Activated naive CD8-positive, alpha-beta T cell treated with anti-CD3 and anti-CD28 coated beads for 36 hours (primary cell): ENCODE results near the gene HAUS7. TPM values are rescaled to one million over a fixed set of nuclear protein-coding genes. Genes with fewer than 3 reads are reported as not detected.

Source experiments
- DNase-seq: peaks from one replicate; pipeline ENCODE4 v3.0.0; 2021
- H3K27ac Mint-ChIP-seq: one replicate; pipeline ENCODE4 v1.8.0; 2022; ENCODE audit warnings: mild to moderate bottlenecking, moderate library complexity, mixed read lengths
- H3K27me3 Mint-ChIP-seq: one replicate; pipeline ENCODE4 v1.8.0; 2022; ENCODE audit warnings: mild to moderate bottlenecking, mixed read lengths
- H3K36me3 Mint-ChIP-seq: one replicate; pipeline ENCODE4 v1.8.0; 2021; ENCODE audit warnings: mild to moderate bottlenecking, mixed read lengths
- H3K4me1 Mint-ChIP-seq: one replicate; pipeline ENCODE4 v1.8.0; 2021; ENCODE audit warnings: mixed read lengths
- H3K4me3 Mint-ChIP-seq: one replicate; pipeline ENCODE4 v1.8.0; 2022; ENCODE audit warnings: mild to moderate bottlenecking, moderate library complexity, mixed read lengths
- H3K9me3 Mint-ChIP-seq: one replicate; pipeline ENCODE4 v1.8.0; 2022; ENCODE audit warnings: mixed read lengths
- total RNA-seq, 2 experiments: library from RNA; stranded (reverse); gene quantifications; one replicate each; pipeline ENCODE4 v1.2.3, GENCODE V29; 2021

HAUS7 gene
- total RNA-seq, 2 experiments from 2014 or later: 66.4 to 67.2 TPM

- no peak for DNase-seq
- H3K27me3 Mint-ChIP-seq: no peaks in the 10 kb centered on the region
- H3K4me3 Mint-ChIP-seq: no peak overlapping the region
- no peaks in the 10 kb centered on the region for H3K9me3 Mint-ChIP-seq
- no peaks in the 10 kb centered on the region for H3K4me1 Mint-ChIP-seq
- H3K36me3 Mint-ChIP-seq: no peaks in the 10 kb centered on the region
- no peak overlapping the region for H3K27ac Mint-ChIP-seq
Measured at GRCh38 chrX:153430796-153431195, 39.6 kb downstream of the HAUS7 start.

- Mint-ChIP-seq H3K27me3 (no peaks in the 10 kb centered on the region), H3K27ac (no peak overlapping the region), H3K4me1 (no peaks in the 10 kb centered on the region), H3K9me3 (no peaks in the 10 kb centered on the region), H3K4me3 (no peak overlapping the region), H3K36me3 (no peaks in the 10 kb centered on the region)
- no peak for DNase-seq
Measured at GRCh38 chrX:153426204-153426603, 44.2 kb downstream of the HAUS7 start.

- H3K4me1 Mint-ChIP-seq: no peaks in the 10 kb centered on the region
- no peaks in the 10 kb centered on the region for H3K9me3 Mint-ChIP-seq
- H3K4me3 Mint-ChIP-seq: no peak overlapping the region
- DNase-seq: no peak
- H3K27ac Mint-ChIP-seq: no peak overlapping the region
- no peaks in the 10 kb centered on the region for H3K36me3 Mint-ChIP-seq
- no peaks in the 10 kb centered on the region for H3K27me3 Mint-ChIP-seq
Measured at GRCh38 chrX:153423652-153424051, 46.7 kb downstream of the HAUS7 start.

- Mint-ChIP-seq H3K27me3 (no peaks in the 10 kb centered on the region), H3K27ac (no peak overlapping the region), H3K9me3 (no peaks in the 10 kb centered on the region), H3K4me3 (no peak overlapping the region), H3K4me1 (no peaks in the 10 kb centered on the region), H3K36me3 (no peaks in the 10 kb centered on the region)
- DNase-seq: no peak
Measured at GRCh38 chrX:153421856-153422255, 48.5 kb downstream of the HAUS7 start.

- H3K4me1 Mint-ChIP-seq: no peaks in the 10 kb centered on the region
- no peak for DNase-seq
- no peak overlapping the region for H3K27ac Mint-ChIP-seq
- H3K27me3 Mint-ChIP-seq: no peaks in the 10 kb centered on the region
- H3K4me3 Mint-ChIP-seq: no peak overlapping the region
- H3K36me3 Mint-ChIP-seq: no peaks in the 10 kb centered on the region
- no peaks in the 10 kb centered on the region for H3K9me3 Mint-ChIP-seq
Measured at GRCh38 chrX:153420851-153421599, 49.4 kb downstream of the HAUS7 start.

- Mint-ChIP-seq H3K36me3 (no peaks in the 10 kb centered on the region), H3K9me3 (no peaks in the 10 kb centered on the region), H3K27me3 (no peaks in the 10 kb centered on the region), H3K27ac (no peak overlapping the region), H3K4me1 (no peaks in the 10 kb centered on the region), H3K4me3 (no peak overlapping the region)
- DNase-seq: no peak
Measured at GRCh38 chrX:153417637-153418036, 52.7 kb downstream of the HAUS7 start.

GRCh38 chrX:153416781-153417450 is 53.5 kb downstream of the HAUS7 start:
- H3K4me1 Mint-ChIP-seq: peaks cover 5% of the 10 kb centered on the region
- H3K27ac Mint-ChIP-seq: no peak overlapping the region

GRCh38 chrX:153414856-153415510 is 55.4 kb downstream of the HAUS7 start:
- Mint-ChIP-seq H3K27ac (no peak overlapping the region), H3K27me3 (no peaks in the 10 kb centered on the region), H3K4me1 (peaks cover 7% of the 10 kb centered on the region), H3K36me3 (no peaks in the 10 kb centered on the region), H3K4me3 (no peak overlapping the region), H3K9me3 (no peaks in the 10 kb centered on the region)
- no peak for DNase-seq

More at GRCh38 chrX:153416781-153417450, 53.5 kb downstream of the HAUS7 start:
- no peak for DNase-seq
- Mint-ChIP-seq H3K27me3 (no peaks in the 10 kb centered on the region), H3K36me3 (no peaks in the 10 kb centered on the region), H3K9me3 (no peaks in the 10 kb centered on the region), H3K4me3 (no peak overlapping the region)

GRCh38 chrX:153413731-153414130 is 56.6 kb downstream of the HAUS7 start:
- Mint-ChIP-seq H3K4me3 (no peak overlapping the region), H3K27me3 (no peaks in the 10 kb centered on the region), H3K4me1 (peaks cover 7% of the 10 kb centered on the region), H3K27ac (no peak overlapping the region), H3K36me3 (no peaks in the 10 kb centered on the region), H3K9me3 (no peaks in the 10 kb centered on the region)
- no peak for DNase-seq

- Mint-ChIP-seq H3K4me3 (no peak overlapping the region), H3K36me3 (no peaks in the 10 kb centered on the region), H3K9me3 (no peaks in the 10 kb centered on the region), H3K27ac (no peak overlapping the region), H3K4me1 (peaks cover 7% of the 10 kb centered on the region), H3K27me3 (no peaks in the 10 kb centered on the region)
- no peak for DNase-seq
Measured at GRCh38 chrX:153412746-153413720, 57.3 kb downstream of the HAUS7 start.

- DNase-seq: no peak
- Mint-ChIP-seq H3K27ac (no peak overlapping the region), H3K27me3 (no peaks in the 10 kb centered on the region), H3K36me3 (no peaks in the 10 kb centered on the region), H3K4me3 (peak overlapping the region; percentile 73), H3K4me1 (peaks cover 7% of the 10 kb centered on the region), H3K9me3 (no peaks in the 10 kb centered on the region)
Measured at GRCh38 chrX:153411988-153412574, 58.3 kb downstream of the HAUS7 start.

- H3K27me3 Mint-ChIP-seq: no peaks in the 10 kb centered on the region
- H3K27ac Mint-ChIP-seq: no peak within 1 kb of the TSS
- peaks cover 7% of the 10 kb centered on the region for H3K4me1 Mint-ChIP-seq
- H3K36me3 Mint-ChIP-seq: no peaks in the 10 kb centered on the region
- DNase-seq: peak; percentile 18
- peak within 1 kb of the TSS; percentile 73 for H3K4me3 Mint-ChIP-seq
- H3K9me3 Mint-ChIP-seq: no peaks in the 10 kb centered on the region
Measured at GRCh38 chrX:153411255-153411987, 59.0 kb downstream of the HAUS7 start, which contains the start of gene ZFP92. ZFP92 (plus strand) TSS chrX:153411472; CDS start chrX:153418323, 6,851 bp downstream.

- Mint-ChIP-seq H3K36me3 (no peaks in the 10 kb centered on the region), H3K4me3 (peak overlapping the region; percentile 64), H3K27ac (no peak overlapping the region), H3K27me3 (no peaks in the 10 kb centered on the region), H3K4me1 (peaks cover 7% of the 10 kb centered on the region), H3K9me3 (no peaks in the 10 kb centered on the region)
- DNase-seq: no peak
Measured at GRCh38 chrX:153410888-153411254, 59.5 kb downstream of the HAUS7 start.

GRCh38 chrX:153410373-153410772 is 60.0 kb downstream of the HAUS7 start:
- no peak overlapping the region for H3K4me3 Mint-ChIP-seq
- no peaks in the 10 kb centered on the region for H3K27me3 Mint-ChIP-seq
- no peak for DNase-seq
- no peak overlapping the region for H3K27ac Mint-ChIP-seq
- H3K9me3 Mint-ChIP-seq: no peaks in the 10 kb centered on the region
- H3K36me3 Mint-ChIP-seq: no peaks in the 10 kb centered on the region
- H3K4me1 Mint-ChIP-seq: peaks cover 7% of the 10 kb centered on the region
